Mesendoderm (in vitro differentiated cells): Measurements from ENCODE around the gene NPM1.
A peak's percentile ranks its signal among the peaks of the same experiment; 100 is the strongest.
"Not testable (repeated sequence)": the region's sequence is repeated elsewhere in the genome, so short reads cannot be mapped to it uniquely, and the experiment has no call there.

Experiments used
- DNase-seq: peaks from one replicate; pipeline ENCODE4 v3.0.0; 2013
- H2AK5ac ChIP-seq: 2 replicates; pipeline ENCODE4 v1.6.1; 2013; ENCODE audit warnings: low read length, inconsistent platforms
- H2BK120ac ChIP-seq: 2 replicates; pipeline ENCODE4 v1.6.1; 2013; ENCODE audit warnings: low read depth, mild to moderate bottlenecking, low read length, moderate library complexity, mixed read lengths
- H2BK15ac ChIP-seq: replicated peaks from 2 replicates; pipeline ENCODE4 v1.6.1; 2013; ENCODE audit warnings: low read depth, mild to moderate bottlenecking, moderate library complexity
- H2BK5ac ChIP-seq: 2 replicates; pipeline ENCODE4 v1.6.1; 2013; ENCODE audit warnings: low read length, inconsistent platforms
- H3K18ac ChIP-seq: 2 replicates; pipeline ENCODE4 v1.6.1; 2013; ENCODE audit warnings: mild to moderate bottlenecking, low read length, mixed read lengths
- H3K23ac ChIP-seq: one replicate; pipeline ENCODE4 v1.6.1; 2013; ENCODE audit warnings: low read length
- H3K27ac ChIP-seq: 2 replicates; pipeline ENCODE4 v1.5.1; 2013; ENCODE audit warnings: low read depth, mild to moderate bottlenecking, inconsistent platforms, low read length, moderate library complexity
- H3K27me3 ChIP-seq: 2 replicates; pipeline ENCODE4 v1.6.1; 2013; ENCODE audit warnings: low read length, control low read depth, mild to moderate bottlenecking, inconsistent platforms; ENCODE audit not compliant: insufficient read depth, poor library complexity
- H3K36me3 ChIP-seq: 2 replicates; pipeline ENCODE4 v1.6.1; 2013; ENCODE audit warnings: low read length, inconsistent platforms; ENCODE audit not compliant: control insufficient read depth, insufficient read depth
- H3K4ac ChIP-seq: one replicate; pipeline ENCODE4 v1.6.1; 2013; ENCODE audit warnings: low read depth, mild to moderate bottlenecking, low read length, moderate library complexity
- H3K4me1 ChIP-seq: 2 replicates; pipeline ENCODE4 v1.6.1; 2013; ENCODE audit warnings: low read depth, low read length, inconsistent platforms; ENCODE audit not compliant: control insufficient read depth
- H3K4me2 ChIP-seq: 2 replicates; pipeline ENCODE4 v1.6.1; 2013; ENCODE audit warnings: low read length
- H3K4me3 ChIP-seq: 2 replicates; pipeline ENCODE4 v1.5.1; 2013; ENCODE audit warnings: mild to moderate bottlenecking, low read length
- H3K56ac ChIP-seq: one replicate; pipeline ENCODE4 v1.6.1; 2013; ENCODE audit warnings: low read length
- H3K79me1 ChIP-seq: 2 replicates; pipeline ENCODE4 v1.6.1; 2013; ENCODE audit warnings: low read length, inconsistent platforms
- H3K79me2 ChIP-seq: 2 replicates; pipeline ENCODE4 v1.6.1; 2013; ENCODE audit warnings: mild to moderate bottlenecking, low read length; ENCODE audit not compliant: control insufficient read depth, insufficient read depth
- H3K9ac ChIP-seq: 2 replicates; pipeline ENCODE4 v1.6.1; 2013; ENCODE audit warnings: low read length, inconsistent platforms
- H4K5ac ChIP-seq: one replicate; pipeline ENCODE4 v1.6.1; 2013; ENCODE audit warnings: low read length
- H4K8ac ChIP-seq: one replicate; pipeline ENCODE4 v1.6.1; 2013; ENCODE audit warnings: low read depth, mild to moderate bottlenecking, control low read depth, low read length, moderate library complexity
- WGBS: extraction: QIAGEN DNeasy Blood & Tissue Kit; methylation state at CpG from one replicate; pipeline ENCODE4 v1.1.7; 2013; ENCODE audit warnings: low lambda C conversion rate, missing lambda C conversion rate; ENCODE audit not compliant: insufficient coverage; ENCODE audit errors: extremely low coverage; 5-methylcytosine and 5-hydroxymethylcytosine counted together

The NPM1 gene

DNA sequence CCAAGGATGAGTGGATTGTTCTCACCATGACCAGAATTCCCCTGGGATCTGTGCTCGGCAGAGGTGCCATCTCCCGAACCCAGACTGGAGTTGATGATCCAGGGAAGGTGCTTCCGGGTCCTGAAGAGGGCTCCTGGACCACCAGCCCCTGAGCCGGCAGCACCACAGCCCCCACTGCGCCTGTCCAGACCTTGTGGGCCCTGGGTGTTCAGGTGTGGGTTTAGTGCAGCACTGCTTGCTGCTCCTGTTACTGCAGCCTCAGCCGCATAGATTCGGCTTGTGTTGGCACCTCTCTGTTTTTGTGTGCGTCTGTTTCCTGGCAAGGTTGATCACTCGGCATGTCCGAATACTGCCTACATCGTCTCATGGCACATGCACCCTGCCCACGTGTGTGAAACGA lies 16.3 kb upstream of the NPM1 start:
- Histone ChIP-seq H3K23ac (no peak overlapping the region), H2AK5ac (no peak overlapping the region), H3K4me1 (no peaks in the 10 kb centered on the region), H3K27ac (no peak overlapping the region), H3K4ac (no peak overlapping the region), H3K4me2 (no peak overlapping the region), H3K27me3 (no peaks in the 10 kb centered on the region), H4K8ac (no peak overlapping the region), H3K79me1 (no peaks in the 10 kb centered on the region), H3K4me3 (no peak overlapping the region), H2BK15ac (no peak overlapping the region), H4K5ac (no peak overlapping the region), H3K79me2 (no peaks in the 10 kb centered on the region), H3K56ac (no peak overlapping the region), H3K9ac (no peak overlapping the region), H2BK120ac (no peak overlapping the region), H3K18ac (no peak overlapping the region), H2BK5ac (no peak overlapping the region), H3K36me3 (no peaks in the 10 kb centered on the region)
- no CpG with 5 or more reads among the region's 13 CpGs for WGBS
- no peak for DNase-seq

DNA sequence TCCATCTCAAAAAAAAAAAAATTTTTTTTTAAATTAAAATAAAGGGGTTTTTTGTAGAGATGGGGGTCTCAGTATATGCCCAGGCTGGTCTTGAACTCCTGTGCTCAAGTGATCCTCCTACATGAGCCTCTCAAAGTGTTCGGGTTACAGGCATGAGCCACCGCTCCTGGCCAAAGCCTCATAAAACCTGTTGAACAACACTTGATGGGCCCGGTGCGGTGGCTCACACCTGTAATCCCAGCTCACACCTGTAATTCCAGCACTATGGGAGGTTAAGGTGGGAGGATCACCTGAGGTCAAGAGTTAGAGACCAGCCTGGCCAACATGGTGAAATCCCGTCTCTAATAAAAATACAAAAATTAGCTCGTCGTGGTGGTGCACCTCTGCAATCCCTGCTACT lies 7.7 kb upstream of the NPM1 start:
- Histone ChIP-seq H2BK5ac (no peak overlapping the region), H4K5ac (no peak overlapping the region), H3K56ac (no peak overlapping the region), H3K23ac (no peak overlapping the region), H3K79me1 (no peaks in the 10 kb centered on the region), H3K79me2 (no peaks in the 10 kb centered on the region), H3K4me1 (no peaks in the 10 kb centered on the region), H3K4me2 (no peak overlapping the region), H3K27me3 (no peaks in the 10 kb centered on the region), H3K9ac (no peak overlapping the region), H2AK5ac (no peak overlapping the region), H4K8ac (no peak overlapping the region), H3K4me3 (no peak overlapping the region), H3K18ac (no peak overlapping the region), H2BK120ac (no peak overlapping the region), H3K27ac (no peak overlapping the region), H3K36me3 (no peaks in the 10 kb centered on the region), H2BK15ac (no peak overlapping the region), H3K4ac (no peak overlapping the region)
- no CpG with 5 or more reads among the region's 7 CpGs for WGBS
- no peak for DNase-seq

DNA sequence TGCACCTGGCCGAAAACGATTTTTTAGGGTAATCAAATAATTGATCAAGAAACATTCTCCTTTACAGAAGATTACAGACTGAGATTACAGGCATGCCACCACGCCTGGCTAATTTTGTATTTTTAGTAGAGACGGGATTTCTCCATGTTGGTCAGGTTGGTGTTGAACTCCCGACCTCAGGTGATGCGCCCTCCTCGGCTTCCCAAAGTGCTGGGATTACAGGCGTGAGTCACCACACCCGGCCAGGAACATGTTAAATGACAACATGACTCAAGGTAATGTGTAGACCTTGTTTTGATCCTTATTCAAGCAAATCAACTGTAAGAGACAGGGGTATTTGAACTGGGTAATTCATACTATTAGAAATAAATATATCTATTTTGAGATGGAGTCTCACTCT lies 3.2 kb upstream of the NPM1 start:
- H4K5ac ChIP-seq, H4K8ac ChIP-seq, H2BK120ac ChIP-seq, H3K4me2 ChIP-seq, H3K4me1 ChIP-seq, H2BK5ac ChIP-seq, H3K23ac ChIP-seq, DNase-seq, H3K79me1 ChIP-seq, H3K4me3 ChIP-seq, H3K27me3 ChIP-seq, H2BK15ac ChIP-seq, H3K9ac ChIP-seq, H2AK5ac ChIP-seq, H3K4ac ChIP-seq, H3K27ac ChIP-seq, H3K36me3 ChIP-seq, H3K18ac ChIP-seq, H3K56ac ChIP-seq: not testable (repeated sequence)
- H3K79me2 ChIP-seq: peaks cover 17% of the 10 kb centered on the region
- no CpG with 5 or more reads among the region's 9 CpGs for WGBS

DNA sequence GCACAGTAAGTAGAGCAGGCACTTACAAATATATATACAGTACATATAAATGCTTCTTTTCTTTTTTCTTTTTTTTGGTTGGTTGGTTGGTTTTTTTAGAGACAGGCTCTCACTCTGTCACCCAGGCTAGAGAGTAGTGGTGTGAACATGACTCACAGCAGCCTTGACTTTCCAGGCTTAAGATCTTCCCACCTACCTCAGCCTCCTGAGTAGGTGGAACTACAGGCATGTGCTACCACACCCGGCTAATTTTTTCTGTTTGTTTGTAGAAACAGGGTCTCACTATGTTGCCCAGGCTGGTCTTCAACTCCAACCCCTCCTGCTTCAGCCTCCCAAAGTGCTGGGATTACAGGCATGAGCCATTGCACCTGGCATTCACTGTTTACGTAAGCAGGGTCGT lies 2.6 kb upstream of the NPM1 start:
- H3K79me2 ChIP-seq: peaks cover 23% of the 10 kb centered on the region
- H3K27ac ChIP-seq, H3K27me3 ChIP-seq, H3K56ac ChIP-seq, H2BK5ac ChIP-seq, H3K9ac ChIP-seq, H3K36me3 ChIP-seq, H4K8ac ChIP-seq, H3K4me1 ChIP-seq, H3K23ac ChIP-seq, H3K18ac ChIP-seq, H3K4me3 ChIP-seq, H2BK15ac ChIP-seq, H2AK5ac ChIP-seq, H3K79me1 ChIP-seq, H3K4me2 ChIP-seq, H4K5ac ChIP-seq, H3K4ac ChIP-seq, H2BK120ac ChIP-seq: not testable (repeated sequence)
- WGBS: no CpG with 5 or more reads among the region's 3 CpGs
- DNase-seq: peak; percentile 83

DNA sequence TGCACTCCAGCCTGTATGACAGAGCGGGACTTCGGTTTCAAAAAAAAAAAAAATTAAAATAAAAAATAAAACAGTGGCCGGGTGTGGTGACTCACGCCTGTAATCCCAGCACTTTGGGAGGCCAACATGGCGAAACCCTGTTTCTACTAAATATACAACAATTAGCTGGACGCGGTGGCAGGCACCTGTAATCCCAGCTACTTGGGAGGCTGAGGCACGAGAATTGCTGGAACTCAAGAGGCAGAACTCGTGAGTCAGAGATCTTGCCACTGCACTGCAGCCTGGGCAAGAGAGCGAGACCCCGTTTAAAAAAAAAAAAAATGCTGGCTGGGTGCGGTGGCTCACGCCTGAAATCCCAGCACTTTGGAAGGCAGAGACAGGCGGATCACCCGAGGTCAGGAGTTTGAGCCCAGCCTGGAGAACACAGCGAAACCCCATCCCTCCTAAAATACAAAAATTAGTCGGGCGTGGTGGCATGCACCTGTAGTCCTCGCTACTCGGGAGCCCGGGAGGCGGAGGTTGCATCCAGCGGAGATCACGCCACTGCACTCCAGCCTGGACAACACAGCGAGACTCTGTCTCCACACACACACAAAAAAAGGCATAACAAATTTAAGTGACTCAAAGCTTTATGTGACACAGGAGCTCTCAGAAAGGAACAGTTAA lies 1.5 kb upstream of the NPM1 start:
- Histone ChIP-seq H3K79me1 (no peaks in the 10 kb centered on the region), H3K4me3 (no peak overlapping the region), H3K36me3 (peaks cover 1% of the 10 kb centered on the region), H3K27me3 (no peaks in the 10 kb centered on the region), H4K5ac (no peak overlapping the region), H4K8ac (no peak overlapping the region), H2BK120ac (no peak overlapping the region), H3K79me2 (peaks cover 35% of the 10 kb centered on the region), H2BK15ac (no peak overlapping the region), H3K9ac (no peak overlapping the region), H3K18ac (no peak overlapping the region), H3K4ac (no peak overlapping the region), H3K56ac (no peak overlapping the region), H2AK5ac (no peak overlapping the region), H3K4me2 (no peak overlapping the region), H2BK5ac (no peak overlapping the region), H3K27ac (no peak overlapping the region), H3K23ac (no peak overlapping the region), H3K4me1 (no peaks in the 10 kb centered on the region)
- no CpG with 5 or more reads among the region's 25 CpGs for WGBS
- DNase-seq: no peak

DNA sequence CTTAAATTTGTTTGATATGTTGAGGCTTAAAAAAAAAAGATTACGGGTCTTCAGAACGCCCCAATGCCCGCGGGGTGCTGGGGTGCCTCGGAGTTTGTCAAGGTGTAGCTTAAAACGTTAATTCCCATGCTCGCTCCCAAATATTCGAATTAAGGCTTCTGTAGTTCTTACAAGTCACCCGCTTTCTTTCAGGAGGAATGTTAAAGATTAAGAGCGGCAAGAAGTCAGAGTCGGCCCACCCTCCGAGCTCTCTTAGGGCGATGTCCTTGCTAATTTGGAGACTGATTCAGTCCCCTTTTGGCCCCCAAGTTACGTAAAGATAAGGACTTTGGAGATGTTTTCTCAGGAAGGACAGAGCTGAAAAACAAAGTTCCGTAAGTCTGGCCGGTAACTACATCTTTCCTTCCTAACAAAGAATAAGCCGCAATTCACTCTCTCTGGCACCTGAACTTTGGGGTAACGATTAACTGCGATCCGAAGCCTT lies 746 bp upstream of the NPM1 start:
- no peak overlapping the region for H4K5ac ChIP-seq
- peak; percentile 65 for DNase-seq
- H2AK5ac ChIP-seq: no peak overlapping the region
- peaks cover 42% of the 10 kb centered on the region for H3K79me2 ChIP-seq
- peak overlapping the region; percentile 89 for H3K4ac ChIP-seq
- no CpG with 5 or more reads among the region's 20 CpGs for WGBS
- H3K36me3 ChIP-seq: peaks cover 5% of the 10 kb centered on the region
- H2BK5ac ChIP-seq: no peak overlapping the region
- H3K27ac ChIP-seq: peak overlapping the region; percentile 42
- peaks cover 2% of the 10 kb centered on the region for H3K4me1 ChIP-seq
- H3K9ac ChIP-seq: peak overlapping the region; percentile 76
- peak overlapping the region; percentile 22 for H3K4me2 ChIP-seq
- H4K8ac ChIP-seq: peak overlapping the region; percentile 83
- H2BK15ac ChIP-seq: no peak overlapping the region
- H3K56ac ChIP-seq: peak overlapping the region; percentile 90
- peak overlapping the region; percentile 31 for H3K18ac ChIP-seq
- peak overlapping the region; percentile 48 for H2BK120ac ChIP-seq
- no peaks in the 10 kb centered on the region for H3K79me1 ChIP-seq
- no peaks in the 10 kb centered on the region for H3K27me3 ChIP-seq
- no peak overlapping the region for H3K23ac ChIP-seq
- H3K4me3 ChIP-seq: peak overlapping the region; percentile 33
